CD4-positive, CD25-positive, alpha-beta regulatory T cell (primary cell): ENCODE data around the gene GNG14. TPM values are rescaled to one million over a fixed set of nuclear protein-coding genes. Genes with fewer than 3 reads are reported as not detected.
A peak's percentile ranks its signal among the peaks of the same experiment; 100 is the strongest.

ENCODE experiments used
- ATAC-seq, 2 donors: fragments of 150-1000 bp; cut with Tn5 transposase; one replicate each; pipeline ENCODE4 v1.10.0; 2021; ENCODE audit warnings: low read depth in 2 of 2, moderate number of reproducible peaks in 2 of 2, moderate library complexity in 1 of 2
- DNase-seq, 3 donors: peaks; one replicate each; pipeline versions ENCODE4 v3.0.0 to v3.0.0-alpha.2; 2012 to 2022; ENCODE audit warnings: mixed read lengths in 1 of 3
- H3K27ac ChIP-seq: one replicate; pipeline ENCODE4 v1.7.0; 2013; ENCODE audit warnings: mild to moderate bottlenecking, low read length; ENCODE audit not compliant: insufficient read depth, poor library complexity, severe bottlenecking
- H3K27me3 ChIP-seq: one replicate; pipeline ENCODE4 v1.7.0; 2013; ENCODE audit warnings: low read length; ENCODE audit not compliant: control insufficient read depth, insufficient read depth
- H3K36me3 ChIP-seq: one replicate; pipeline ENCODE4 v1.7.0; 2013; ENCODE audit warnings: mild to moderate bottlenecking, low read length, moderate library complexity; ENCODE audit not compliant: control insufficient read depth, insufficient read depth
- H3K4me1 ChIP-seq: 2 replicates; pipeline ENCODE4 v1.7.0; 2013; ENCODE audit warnings: mild to moderate bottlenecking, low read length; ENCODE audit not compliant: insufficient read depth, control insufficient read depth, poor library complexity, severe bottlenecking
- H3K4me3 ChIP-seq: one replicate; pipeline ENCODE4 v1.7.0; 2013; ENCODE audit warnings: low read depth, mild to moderate bottlenecking, low read length, moderate library complexity
- H3K9me3 ChIP-seq, 2 experiments: 1 replicate in 1 of 2; 2 replicates in 1 of 2; pipeline ENCODE4 v1.7.0; 2013; ENCODE audit warnings: low read length in 2 of 2, mild to moderate bottlenecking in 1 of 2, moderate library complexity in 1 of 2; ENCODE audit not compliant: control insufficient read depth in 2 of 2
- H3K27ac Mint-ChIP-seq, 3 donors: one replicate each; pipeline ENCODE4 v1.8.0; 2020 to 2022; ENCODE audit warnings: mild to moderate bottlenecking in 3 of 3, mixed read lengths in 3 of 3, moderate library complexity in 2 of 3
- H3K27me3 Mint-ChIP-seq: one replicate; pipeline ENCODE4 v1.8.0; 2022; ENCODE audit warnings: mild to moderate bottlenecking, mixed read lengths
- H3K36me3 Mint-ChIP-seq: one replicate; pipeline ENCODE4 v1.8.0; 2020; ENCODE audit warnings: mixed read lengths
- H3K4me1 Mint-ChIP-seq, 4 donors: one replicate each; pipeline ENCODE4 v1.8.0; 2020 to 2022; ENCODE audit warnings: mixed read lengths in 4 of 4, mild to moderate bottlenecking in 1 of 4
- H3K4me3 Mint-ChIP-seq, 4 donors: one replicate each; pipeline ENCODE4 v1.8.0; 2020 to 2022; ENCODE audit warnings: mild to moderate bottlenecking in 4 of 4, mixed read lengths in 4 of 4, moderate library complexity in 3 of 4
- H3K9me3 Mint-ChIP-seq, 7 donors: one replicate each; pipeline ENCODE4 v1.8.0; 2020 to 2022; ENCODE audit warnings: mixed read lengths in 7 of 7, mild to moderate bottlenecking in 3 of 7, moderate library complexity in 2 of 7
- polyA plus RNA-seq, 4 donors: library from polyadenylated mRNA; unstranded; fragments of 300-500 nt; fragmentation: Illumina TruSeq; gene quantifications; one replicate each; pipeline ENCODE4 v1.2.3, GENCODE V29; 2021
- total RNA-seq: library from RNA; stranded (reverse); gene quantifications from one replicate; pipeline ENCODE4 v1.2.3, GENCODE V29; 2022

GNG14 gene
- total and polyA plus RNA-seq, 5 donors from 2014 or later: not detected

GRCh38 chr19:12660980-12661379 is 26.8 kb upstream of the GNG14 start:
- Mint-ChIP-seq H3K27ac (no peak overlapping the region), H3K27me3 (no peaks in the 10 kb centered on the region), H3K4me3 (no peak overlapping the region), H3K36me3 (peaks cover 13% of the 10 kb centered on the region), H3K9me3 (no peaks in the 10 kb centered on the region), H3K4me1 (peaks cover 0 to 20% (median 11%) of the 10 kb centered on the region in 4 donors)
- H3K27ac ChIP-seq: no peak overlapping the region
- no peak for ATAC-seq
- H3K4me3 ChIP-seq: no peak overlapping the region
- peaks cover 19% of the 10 kb centered on the region for H3K4me1 ChIP-seq
- H3K9me3 ChIP-seq: no peaks in the 10 kb centered on the region
- H3K27me3 ChIP-seq: no peaks in the 10 kb centered on the region
- DNase-seq: no peak
- H3K36me3 ChIP-seq: peaks cover 51% of the 10 kb centered on the region

- Mint-ChIP-seq H3K4me1 (peaks cover 5 to 51% (median 32%) of the 10 kb centered on the region in 4 donors), H3K27me3 (no peaks in the 10 kb centered on the region), H3K9me3 (no peaks in the 10 kb centered on the region), H3K36me3 (peaks cover 6% of the 10 kb centered on the region), H3K4me3 (peak overlapping the region; percentile 69 to 99 (median 92)), H3K27ac (peak overlapping the region in 2 of 3 donors; percentile 98 to 99)
- peaks cover 39% of the 10 kb centered on the region for H3K36me3 ChIP-seq
- H3K4me3 ChIP-seq: peak overlapping the region; percentile 95
- no peak for DNase-seq
- H3K27ac ChIP-seq: peak overlapping the region; percentile 97
- H3K9me3 ChIP-seq: no peaks in the 10 kb centered on the region
- no peaks in the 10 kb centered on the region for H3K27me3 ChIP-seq
- H3K4me1 ChIP-seq: peaks cover 51% of the 10 kb centered on the region
- ATAC-seq: no peak
Observed at GRCh38 chr19:12664406-12665280, 23.2 kb upstream of the GNG14 start.

GRCh38 chr19:12665281-12665573 is 22.6 kb upstream of the GNG14 start:
- Mint-ChIP-seq H3K36me3 (peaks cover 3% of the 10 kb centered on the region), H3K4me3 (peak overlapping the region; percentile 91 to 100 (median 96)), H3K27me3 (no peaks in the 10 kb centered on the region), H3K9me3 (no peaks in the 10 kb centered on the region), H3K27ac (peak overlapping the region; percentile 32 to 99 (median 98)), H3K4me1 (peaks cover 5 to 55% (median 32%) of the 10 kb centered on the region in 4 donors)
- Histone ChIP-seq H3K4me3 (peak overlapping the region; percentile 95), H3K4me1 (peaks cover 56% of the 10 kb centered on the region), H3K27me3 (no peaks in the 10 kb centered on the region), H3K27ac (peak overlapping the region; percentile 97), H3K9me3 (no peaks in the 10 kb centered on the region), H3K36me3 (peaks cover 35% of the 10 kb centered on the region)
- peak; percentile 58 to 63 for ATAC-seq
- DNase-seq: peak; percentile 19 to 87 (median 43)

GRCh38 chr19:12665671-12666264 is 22.0 kb upstream of the GNG14 start:
- Histone ChIP-seq H3K27ac (peak overlapping the region; percentile 97), H3K36me3 (peaks cover 30% of the 10 kb centered on the region), H3K4me3 (peak overlapping the region; percentile 95), H3K27me3 (no peaks in the 10 kb centered on the region), H3K4me1 (peaks cover 62% of the 10 kb centered on the region), H3K9me3 (no peaks in the 10 kb centered on the region)
- DNase-seq: peak in 1 of 3 donors; percentile 38
- Mint-ChIP-seq H3K9me3 (no peaks in the 10 kb centered on the region), H3K27me3 (no peaks in the 10 kb centered on the region), H3K27ac (peak overlapping the region; percentile 98 to 99 (median 98)), H3K4me1 (peaks cover 5 to 59% (median 32%) of the 10 kb centered on the region in 4 donors), H3K36me3 (peaks cover 3% of the 10 kb centered on the region), H3K4me3 (peak overlapping the region; percentile 91 to 100 (median 96))
- peak in 1 of 2 donors; percentile 6 for ATAC-seq

- no peaks in the 10 kb centered on the region for H3K9me3 ChIP-seq
- peak within 1 kb of the TSS; percentile 98 to 99 (median 98) for H3K27ac Mint-ChIP-seq
- H3K27me3 ChIP-seq: no peaks in the 10 kb centered on the region
- H3K4me1 ChIP-seq: peaks cover 63% of the 10 kb centered on the region
- peak within 1 kb of the TSS; percentile 91 to 100 (median 96) for H3K4me3 Mint-ChIP-seq
- ATAC-seq: peak; percentile 64 to 70
- peaks cover 24% of the 10 kb centered on the region for H3K36me3 ChIP-seq
- H3K4me1 Mint-ChIP-seq: peaks cover 5 to 62% (median 32%) of the 10 kb centered on the region in 4 donors
- peak within 1 kb of the TSS; percentile 95 for H3K4me3 ChIP-seq
- peaks cover 3% of the 10 kb centered on the region for H3K36me3 Mint-ChIP-seq
- no peaks in the 10 kb centered on the region for H3K9me3 Mint-ChIP-seq
- peak within 1 kb of the TSS; percentile 97 for H3K27ac ChIP-seq
- peak; percentile 64 to 79 (median 76) for DNase-seq
- H3K27me3 Mint-ChIP-seq: no peaks in the 10 kb centered on the region
Observed at GRCh38 chr19:12666265-12667048, 21.3 kb upstream of the GNG14 start, which contains the start of the genes MAN2B1 and WDR83. TSS of gene MAN2B1 (minus strand) at chr19:12666742. CDS start at chr19:12666701, 41 bp downstream. TSS of gene WDR83 (plus strand) at chr19:12666807. CDS start at chr19:12669791, 2,984 bp downstream.

- peaks cover 5 to 68% (median 34%) of the 10 kb centered on the region in 4 donors for H3K4me1 Mint-ChIP-seq
- Histone ChIP-seq H3K36me3 (peaks cover 16% of the 10 kb centered on the region), H3K27ac (peak overlapping the region; percentile 97), H3K27me3 (no peaks in the 10 kb centered on the region), H3K4me1 (peaks cover 63% of the 10 kb centered on the region), H3K9me3 (no peaks in the 10 kb centered on the region), H3K4me3 (no peak overlapping the region)
- peak overlapping the region; percentile 91 to 100 (median 96) for H3K4me3 Mint-ChIP-seq
- H3K9me3 Mint-ChIP-seq: no peaks in the 10 kb centered on the region
- no peaks in the 10 kb centered on the region for H3K27me3 Mint-ChIP-seq
- H3K36me3 Mint-ChIP-seq: peaks cover 7% of the 10 kb centered on the region
- ATAC-seq: no peak
- no peak for DNase-seq
- peak overlapping the region; percentile 36 to 99 (median 92) for H3K27ac Mint-ChIP-seq
Observed at GRCh38 chr19:12667731-12668302, 20.0 kb upstream of the GNG14 start.

- no peak for DNase-seq
- Histone ChIP-seq H3K36me3 (peaks cover 11% of the 10 kb centered on the region), H3K9me3 (no peaks in the 10 kb centered on the region), H3K4me3 (peak overlapping the region; percentile 92), H3K27me3 (no peaks in the 10 kb centered on the region), H3K4me1 (peaks cover 63% of the 10 kb centered on the region), H3K27ac (peak overlapping the region; percentile 97)
- Mint-ChIP-seq H3K9me3 (no peaks in the 10 kb centered on the region), H3K4me3 (peak overlapping the region; percentile 91 to 100 (median 96)), H3K27ac (peak overlapping the region; percentile 92 to 99 (median 99)), H3K4me1 (peaks cover 5 to 68% (median 34%) of the 10 kb centered on the region in 4 donors), H3K36me3 (peaks cover 5% of the 10 kb centered on the region), H3K27me3 (no peaks in the 10 kb centered on the region)
- no peak for ATAC-seq
Observed at GRCh38 chr19:12668346-12668745, 19.5 kb upstream of the GNG14 start.
